IMR-90 (cell line): ENCODE measurements around the gene HECTD1. TPM values are rescaled to one million over a fixed set of nuclear protein-coding genes. Genes with fewer than 3 reads are reported as not detected.

ENCODE experiments used
- ATAC-seq: fragments of 200-7000 bp; cut with Tn5 transposase; 2 replicates; pipeline ENCODE4 v1.9.1; 2020; ENCODE audit warnings: low read depth, mild to moderate bottlenecking, moderate library complexity
- BruUV-seq: library from RNA; stranded (reverse); fragments of 400-500 nt; replicated peaks from 2 replicates; lab custom pipeline; 2021; lab: Mats Ljungman, UMichigan
- CTCF ChIA-PET: fragments of 300-600 bp; formaldehyde crosslinking; extraction: SDS; loops from one replicate; lab custom pipeline; 2021; ENCODE audit warnings: antibody characterized with exemption; lab: Yijun Ruan, JAX
- POLR2A ChIA-PET: fragments of 300-600 bp; sonication (Branson Sonifier 250); formaldehyde crosslinking; loops from one replicate; lab custom pipeline; 2022; ENCODE audit warnings: antibody characterized with exemption; ENCODE audit not compliant: unreplicated experiment; lab: Charles Lee
- DNase-seq: peaks from one replicate; pipeline ENCODE4 v3.0.0; 2013
- H2AFZ ChIP-seq: replicated peaks from 2 replicates; pipeline ENCODE3; 2013; ENCODE audit warnings: low read length, mild to moderate bottlenecking; ENCODE audit not compliant: poor library complexity
- H2AK5ac ChIP-seq: 2 replicates; pipeline ENCODE4 v1.6.1; 2013; ENCODE audit warnings: low read depth, low read length, inconsistent platforms
- H2AK9ac ChIP-seq: replicated peaks from 2 replicates; pipeline ENCODE3; 2013; ENCODE audit warnings: mild to moderate bottlenecking, low read depth, low read length, moderate library complexity; ENCODE audit not compliant: poor library complexity
- H2BK120ac ChIP-seq: 2 replicates; pipeline ENCODE4 v1.6.1; 2013; ENCODE audit warnings: low read depth, low read length, inconsistent platforms
- H2BK15ac ChIP-seq: 3 replicates; pipeline ENCODE4 v1.6.1; 2013; ENCODE audit warnings: low read depth, low read length, inconsistent platforms
- H2BK20ac ChIP-seq: 2 replicates; pipeline ENCODE4 v1.6.1; 2013; ENCODE audit warnings: low read depth, mild to moderate bottlenecking, inconsistent platforms, low read length, moderate library complexity
- H2BK5ac ChIP-seq: 2 replicates; pipeline ENCODE4 v1.6.1; 2013; ENCODE audit warnings: mild to moderate bottlenecking, low read depth, low read length, inconsistent platforms; ENCODE audit not compliant: poor library complexity, severe bottlenecking
- H3K14ac ChIP-seq: replicated peaks from 2 replicates; pipeline ENCODE4 v1.6.1; 2013; ENCODE audit warnings: low read depth, low read length, inconsistent platforms
- H3K18ac ChIP-seq: 2 replicates; pipeline ENCODE4 v1.6.1; 2013; ENCODE audit warnings: low read depth, low read length, control low read depth
- H3K23ac ChIP-seq: 2 replicates; pipeline ENCODE4 v1.6.1; 2013; ENCODE audit warnings: low read depth, low read length, inconsistent platforms
- H3K27ac ChIP-seq: 2 replicates; pipeline ENCODE4 v1.5.1; 2013; ENCODE audit warnings: mild to moderate bottlenecking, control low read depth, low read length; ENCODE audit not compliant: insufficient read depth
- H3K27me3 ChIP-seq: 2 replicates; pipeline ENCODE4 v1.6.1; 2013; ENCODE audit warnings: low read length; ENCODE audit not compliant: control insufficient read depth, insufficient read depth
- H3K36me3 ChIP-seq: 2 replicates; pipeline ENCODE4 v1.6.1; 2013; ENCODE audit warnings: low read length, mixed read lengths; ENCODE audit not compliant: control insufficient read depth, insufficient read depth
- H3K4ac ChIP-seq: 2 replicates; pipeline ENCODE4 v1.6.1; 2013; ENCODE audit warnings: low read depth, low read length, inconsistent platforms
- H3K4me1 ChIP-seq: 2 replicates; pipeline ENCODE4 v1.6.1; 2013; ENCODE audit warnings: low read length, mixed read lengths; ENCODE audit not compliant: control insufficient read depth, insufficient read depth
- H3K4me2 ChIP-seq: 2 replicates; pipeline ENCODE4 v1.6.1; 2013; ENCODE audit warnings: low read depth, mild to moderate bottlenecking, control low read depth, low read length, moderate library complexity
- H3K4me3 ChIP-seq: 2 replicates; pipeline ENCODE4 v1.5.1; 2013; ENCODE audit warnings: low read depth, mild to moderate bottlenecking, control low read depth, low read length, moderate library complexity; ENCODE audit not compliant: insufficient read depth
- H3K56ac ChIP-seq: 2 replicates; pipeline ENCODE4 v1.6.1; 2013; ENCODE audit warnings: low read length, inconsistent platforms; ENCODE audit not compliant: insufficient read depth; ENCODE audit errors: extremely low read depth
- H3K79me1 ChIP-seq, 2 experiments: 2 replicates each; pipeline ENCODE4 v1.6.1; 2013; ENCODE audit warnings: low read length in 2 of 2, inconsistent platforms in 1 of 2, low read depth in 1 of 2
- H3K9ac ChIP-seq: 2 replicates; pipeline ENCODE4 v1.6.1; 2013; ENCODE audit warnings: low read depth, low read length, control low read depth
- H3K9me1 ChIP-seq: 2 replicates; pipeline ENCODE4 v1.6.1; 2013; ENCODE audit warnings: low read length, inconsistent platforms; ENCODE audit not compliant: insufficient read depth
- H3K9me3 ChIP-seq: 2 replicates; pipeline ENCODE4 v1.6.1; 2013; ENCODE audit warnings: low read length; ENCODE audit not compliant: control insufficient read depth, insufficient read depth
- H4K20me1 ChIP-seq: 2 replicates; pipeline ENCODE4 v1.6.1; 2013; ENCODE audit warnings: low read length, inconsistent platforms; ENCODE audit not compliant: insufficient read depth
- H4K5ac ChIP-seq: 2 replicates; pipeline ENCODE4 v1.6.1; 2013; ENCODE audit warnings: mild to moderate bottlenecking, low read depth, low read length, control low read depth
- H4K8ac ChIP-seq, 2 experiments: 2 replicates each; pipeline ENCODE4 v1.6.1; 2013; ENCODE audit warnings: low read depth in 2 of 2, low read length in 2 of 2, control low read depth in 1 of 2, inconsistent platforms in 1 of 2
- H4K91ac ChIP-seq: 2 replicates; pipeline ENCODE4 v1.6.1; 2013; ENCODE audit warnings: low read depth, low read length, inconsistent platforms; ENCODE audit not compliant: insufficient read depth
- CEBPB ChIP-seq: IDR thresholded peaks from 2 replicates; pipeline ENCODE4 v1.6.1; 2012; ENCODE audit warnings: low read depth, low read length, improper control_type of control experiment
- CHD1 ChIP-seq: IDR thresholded peaks from 2 replicates; pipeline ENCODE4 v1.6.1; 2012; ENCODE audit warnings: low read depth, low read length, improper control_type of control experiment
- MAFK ChIP-seq: IDR thresholded peaks from 2 replicates; pipeline ENCODE4 v1.6.1; 2012; ENCODE audit warnings: low read depth, low read length, improper control_type of control experiment
- MAZ ChIP-seq: IDR thresholded peaks from 2 replicates; pipeline ENCODE4 v1.6.1; 2012; ENCODE audit warnings: low read depth, mild to moderate bottlenecking, low read length, improper control_type of control experiment, moderate library complexity, borderline replicate concordance
- MXI1 ChIP-seq: IDR thresholded peaks from 2 replicates; pipeline ENCODE4 v1.6.1; 2012; ENCODE audit warnings: low read depth, mild to moderate bottlenecking, low read length, moderate library complexity, borderline replicate concordance
- NFE2L2 ChIP-seq: fragments of 150-350 bp; IDR thresholded peaks from 2 replicates; pipeline ENCODE4 v1.6.1; 2016; ENCODE audit warnings: low read depth, mild to moderate bottlenecking, low read length
- RCOR1 ChIP-seq: IDR thresholded peaks from 2 replicates; pipeline ENCODE4 v1.6.1; 2012; ENCODE audit warnings: mild to moderate bottlenecking, low read length, improper control_type of control experiment; ENCODE audit not compliant: insufficient replicate concordance
- WGBS, 2 experiments: methylation state at CpG; one replicate each; pipeline versions ENCODE4 v1.1.5 to v1.1.7; 2013; ENCODE audit warnings: missing lambda C conversion rate in 2 of 2; ENCODE audit not compliant: insufficient read length in 1 of 2; ENCODE audit errors: extremely low coverage in 2 of 2; 5-methylcytosine and 5-hydroxymethylcytosine counted together
- dilution Hi-C: fragments of 300-500 bp; cut with HindIII; formaldehyde crosslinking; loops from one replicate; pipeline ENCODE4 v1.14.3; 2018; ENCODE audit warnings: low sequenced_read_pairs; ENCODE audit not compliant: unreplicated experiment
- in situ Hi-C: fragments of 300-500 bp; cut with MboI; formaldehyde crosslinking; loops from 3 replicates; pipeline ENCODE4 v1.14.3; 2019; ENCODE audit warnings: low sequenced_read_pairs, inconsistent platforms, mixed read lengths
- intact Hi-C: fragments of 100-400 bp; cut with micrococcal nuclease; formaldehyde crosslinking; loops from 2 replicates; pipeline ENCODE4 v1.10.0; 2022
- polyA plus RNA-seq, 3 experiments: library from polyadenylated mRNA; depleted of rRNA; stranded (reverse); fragments of >200 nt; gene quantifications; 2 replicates each; pipeline ENCODE4 v1.2.3, GENCODE V29; 2012; ENCODE audit warnings: low replicate concordance in 1 of 3
- total RNA-seq: library from RNA; depleted of rRNA; stranded (reverse); fragments of >200 nt; gene quantifications from 2 replicates; pipeline ENCODE4 v1.2.3, GENCODE V29; 2012

HECTD1 gene
- total and polyA plus RNA-seq, 2 of the 4 experiments (the other 2 are of a cell fraction) = 48.5 to 228 TPM

DNA sequence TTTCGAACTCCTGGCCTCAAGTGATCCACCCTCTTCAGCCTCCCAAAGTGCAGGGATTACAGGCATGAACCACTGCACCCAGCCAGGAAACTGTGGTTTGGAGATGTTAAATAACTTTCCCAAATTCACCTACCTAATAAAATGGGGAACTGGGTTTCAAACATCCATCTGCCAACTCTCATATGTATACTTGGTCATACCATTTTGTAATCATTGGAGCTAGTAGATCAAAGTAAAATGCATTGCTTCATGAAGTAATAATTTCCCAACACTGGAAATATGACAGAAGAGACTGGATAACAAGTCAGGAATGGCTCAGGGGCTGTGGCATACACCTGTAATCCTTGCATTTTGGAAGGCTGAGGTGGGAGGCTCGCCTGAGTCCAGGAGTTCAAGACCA is 5.3 kb upstream of the HECTD1 start:
- Histone ChIP-seq H3K36me3 (no peaks in the 10 kb centered on the region), H2BK5ac (no peak overlapping the region), H3K4me2 (no peak overlapping the region), H3K4me3 (no peak overlapping the region), H3K9me1 (peaks cover 8% of the 10 kb centered on the region), H4K20me1 (no peaks in the 10 kb centered on the region), H3K9ac (no peak overlapping the region), H3K79me1 (peaks cover 2 to 6% of the 10 kb centered on the region in 2 experiments; a peak in 1 of 4 replicates), H4K5ac (no peak overlapping the region), H2BK15ac (no peak overlapping the region), H3K4ac (no peak overlapping the region), H3K27ac (no peak overlapping the region), H4K91ac (no peak overlapping the region), H2BK20ac (no peak overlapping the region), H2AK5ac (no peak overlapping the region), H3K56ac (no peak overlapping the region), H3K14ac (no peak overlapping the region), H3K27me3 (no peaks in the 10 kb centered on the region), H2AK9ac (no peak overlapping the region), H2BK120ac (no peak overlapping the region), H3K4me1 (peaks cover 2% of the 10 kb centered on the region; the same call in 1 of the 2 replicates), H3K18ac (no peak overlapping the region), H3K9me3 (no peaks in the 10 kb centered on the region), H2AFZ (no peak overlapping the region), H3K23ac (no peak overlapping the region), H4K8ac (no peak overlapping the region)
- in situ Hi-C loops = no loop called here
- no peak for ATAC-seq
- intact Hi-C loops = no loop called here
- no TSS peak for BruUV-seq
- WGBS, 2 experiments = no CpG with 5 or more reads among the region's 2 CpGs
- dilution Hi-C loops = no loop called here
- POLR2A ChIA-PET = no interaction called here
- no peak for DNase-seq
- TF ChIP-seq MAZ (no peak), RCOR1 (no peak), MXI1 (no peak), CEBPB (no peak), NFE2L2 (no peak), CHD1 (no peak), MAFK (no peak)
- CTCF ChIA-PET = no interaction called here
